ENCODE measurements around the gene RERE. TPM values are rescaled to one million over a fixed set of nuclear protein-coding genes. Genes with fewer than 3 reads are reported as not detected.

The RERE gene
- total RNA-seq, 1 experiment from 2014 or later: 40.6 TPM

DNA sequence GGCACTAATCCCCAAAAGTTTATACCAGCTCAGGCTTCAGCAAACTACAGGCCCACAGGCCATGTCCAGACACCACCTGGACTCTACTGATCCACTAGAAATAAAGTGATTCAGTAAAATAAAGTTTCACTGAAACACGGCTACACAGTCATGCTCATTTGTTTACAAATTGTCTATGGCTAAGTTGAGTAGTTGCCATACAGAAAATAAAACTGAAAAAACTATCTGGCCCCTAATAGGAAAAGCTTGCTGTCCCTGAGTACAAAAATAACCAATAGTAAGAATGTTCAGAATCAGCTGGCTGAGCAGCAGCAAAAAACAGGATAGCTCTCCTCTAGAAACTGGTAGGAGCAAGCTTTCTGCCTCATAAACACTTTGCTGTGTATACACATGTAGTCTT lies 221.5 kb downstream of the RERE start:
- peaks cover 7% of the 10 kb centered on the region; the same call in 1 of the 2 replicates for H3K79me2 ChIP-seq (ENCODE audit: insufficient read depth, low read length)

More for the DNA sequence above, 221.5 kb downstream of the RERE start:
- Histone ChIP-seq H3K9me2 (ENCODE audit: insufficient read depth) (no peaks in the 10 kb centered on the region), H3K9me3 (ENCODE audit: control insufficient read depth in 1 of 2, insufficient read depth in 1 of 2, low read depth in 1 of 2, low read length in 2 of 2) (no peaks in the 10 kb centered on the region), H3K27ac (ENCODE audit: low read depth, low read length) (no peak overlapping the region), H3K27me3 (ENCODE audit: insufficient read depth, low read length) (no peaks in the 10 kb centered on the region), H4K20me1 (ENCODE audit: insufficient read depth) (no peaks in the 10 kb centered on the region), H3K9ac (ENCODE audit: low read length) (no peak overlapping the region), H3K4me3 (replicated peaks in 1 of 2; ENCODE audit: low read depth in 1 of 2, low read length in 2 of 2) (no peak overlapping the region), H3K4me1 (ENCODE audit: control insufficient read depth in 1 of 2, insufficient read depth in 2 of 2, low read length in 2 of 2) (no peaks in the 10 kb centered on the region), H2AFZ (ENCODE audit: low read depth, low read length, poor library complexity, severe bottlenecking) (no peak overlapping the region), H3K36me3 (ENCODE audit: control insufficient read depth in 1 of 2, insufficient read depth in 2 of 2, low read length in 2 of 2) (no peaks in the 10 kb centered on the region), H3K4me2 (ENCODE audit: low read length) (no peak overlapping the region)
- DNase-seq (ENCODE audit: low read depth, low spot score): no peak
- ChIA-PET POLR2A (no interaction called here), CTCF (no interaction called here), RAD21 (ENCODE audit: low non-redundant PET in 1 of 2, low total read pairs in 2 of 2, uncharacterized antibody in 2 of 2, unreplicated experiment in 2 of 2) (no interaction called here)
- BruUV-seq (replicated peaks): no TSS peak
- ATAC-seq: no peak
- intact Hi-C loops (cut with micrococcal nuclease): no loop called here
- TF ChIP-seq JUND (IDR thresholded peaks at IDR 0.05) (no peak), ZNF274 (IDR thresholded peaks at IDR 0.05; ENCODE audit: low read depth, low read length) (no peak), ZFX (IDR thresholded peaks at IDR 0.05) (no peak), EZH2 (IDR thresholded peaks at IDR 0.05) (no peak), EGR1 (IDR thresholded peaks at IDR 0.05; ENCODE audit: low read depth) (no peak), SP1 (IDR thresholded peaks at IDR 0.05; ENCODE audit: low read depth) (no peak), SIN3A (IDR thresholded peaks at IDR 0.05; ENCODE audit: low read depth) (no peak), RAD21 (IDR thresholded peaks at IDR 0.05; ENCODE audit: low read depth) (no peak), CEBPB (IDR thresholded peaks at IDR 0.05; ENCODE audit: low read depth) (no peak)
- TF ChIP-seq, protein P1, sequence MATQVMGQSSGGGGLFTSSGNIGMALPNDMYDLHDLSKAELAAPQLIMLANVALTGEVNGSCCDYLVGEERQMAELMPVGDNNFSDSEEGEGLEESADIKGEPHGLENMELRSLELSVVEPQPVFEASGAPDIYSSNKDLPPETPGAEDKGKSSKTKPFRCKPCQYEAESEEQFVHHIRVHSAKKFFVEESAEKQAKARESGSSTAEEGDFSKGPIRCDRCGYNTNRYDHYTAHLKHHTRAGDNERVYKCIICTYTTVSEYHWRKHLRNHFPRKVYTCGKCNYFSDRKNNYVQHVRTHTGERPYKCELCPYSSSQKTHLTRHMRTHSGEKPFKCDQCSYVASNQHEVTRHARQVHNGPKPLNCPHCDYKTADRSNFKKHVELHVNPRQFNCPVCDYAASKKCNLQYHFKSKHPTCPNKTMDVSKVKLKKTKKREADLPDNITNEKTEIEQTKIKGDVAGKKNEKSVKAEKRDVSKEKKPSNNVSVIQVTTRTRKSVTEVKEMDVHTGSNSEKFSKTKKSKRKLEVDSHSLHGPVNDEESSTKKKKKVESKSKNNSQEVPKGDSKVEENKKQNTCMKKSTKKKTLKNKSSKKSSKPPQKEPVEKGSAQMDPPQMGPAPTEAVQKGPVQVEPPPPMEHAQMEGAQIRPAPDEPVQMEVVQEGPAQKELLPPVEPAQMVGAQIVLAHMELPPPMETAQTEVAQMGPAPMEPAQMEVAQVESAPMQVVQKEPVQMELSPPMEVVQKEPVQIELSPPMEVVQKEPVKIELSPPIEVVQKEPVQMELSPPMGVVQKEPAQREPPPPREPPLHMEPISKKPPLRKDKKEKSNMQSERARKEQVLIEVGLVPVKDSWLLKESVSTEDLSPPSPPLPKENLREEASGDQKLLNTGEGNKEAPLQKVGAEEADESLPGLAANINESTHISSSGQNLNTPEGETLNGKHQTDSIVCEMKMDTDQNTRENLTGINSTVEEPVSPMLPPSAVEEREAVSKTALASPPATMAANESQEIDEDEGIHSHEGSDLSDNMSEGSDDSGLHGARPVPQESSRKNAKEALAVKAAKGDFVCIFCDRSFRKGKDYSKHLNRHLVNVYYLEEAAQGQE (IDR thresholded peaks at IDR 0.05; ENCODE audit: low read depth): no peak
- TF ChIP-seq, protein P2, sequence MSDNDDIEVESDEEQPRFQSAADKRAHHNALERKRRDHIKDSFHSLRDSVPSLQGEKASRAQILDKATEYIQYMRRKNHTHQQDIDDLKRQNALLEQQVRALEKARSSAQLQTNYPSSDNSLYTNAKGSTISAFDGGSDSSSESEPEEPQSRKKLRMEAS (IDR thresholded peaks at IDR 0.05): no peak
- TF ChIP-seq, protein P3, sequence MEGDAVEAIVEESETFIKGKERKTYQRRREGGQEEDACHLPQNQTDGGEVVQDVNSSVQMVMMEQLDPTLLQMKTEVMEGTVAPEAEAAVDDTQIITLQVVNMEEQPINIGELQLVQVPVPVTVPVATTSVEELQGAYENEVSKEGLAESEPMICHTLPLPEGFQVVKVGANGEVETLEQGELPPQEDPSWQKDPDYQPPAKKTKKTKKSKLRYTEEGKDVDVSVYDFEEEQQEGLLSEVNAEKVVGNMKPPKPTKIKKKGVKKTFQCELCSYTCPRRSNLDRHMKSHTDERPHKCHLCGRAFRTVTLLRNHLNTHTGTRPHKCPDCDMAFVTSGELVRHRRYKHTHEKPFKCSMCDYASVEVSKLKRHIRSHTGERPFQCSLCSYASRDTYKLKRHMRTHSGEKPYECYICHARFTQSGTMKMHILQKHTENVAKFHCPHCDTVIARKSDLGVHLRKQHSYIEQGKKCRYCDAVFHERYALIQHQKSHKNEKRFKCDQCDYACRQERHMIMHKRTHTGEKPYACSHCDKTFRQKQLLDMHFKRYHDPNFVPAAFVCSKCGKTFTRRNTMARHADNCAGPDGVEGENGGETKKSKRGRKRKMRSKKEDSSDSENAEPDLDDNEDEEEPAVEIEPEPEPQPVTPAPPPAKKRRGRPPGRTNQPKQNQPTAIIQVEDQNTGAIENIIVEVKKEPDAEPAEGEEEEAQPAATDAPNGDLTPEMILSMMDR (IDR thresholded peaks at IDR 0.05 in 2 of 3, conservative IDR thresholded peaks at IDR 0.05 in 1 of 3; ENCODE audit: borderline replicate concordance in 1 of 3, insufficient read depth in 1 of 3, low read depth in 2 of 3, low read length in 2 of 3): no peak
